SKM-1 (cell line): ENCODE data around the gene TRPM8.

Experiments used
- DNase-seq: peaks from one replicate; lab custom pipeline; 2025; ENCODE audit not compliant: unreplicated experiment; lab: John Stamatoyannopoulos, UW

The TRPM8 gene

DNA sequence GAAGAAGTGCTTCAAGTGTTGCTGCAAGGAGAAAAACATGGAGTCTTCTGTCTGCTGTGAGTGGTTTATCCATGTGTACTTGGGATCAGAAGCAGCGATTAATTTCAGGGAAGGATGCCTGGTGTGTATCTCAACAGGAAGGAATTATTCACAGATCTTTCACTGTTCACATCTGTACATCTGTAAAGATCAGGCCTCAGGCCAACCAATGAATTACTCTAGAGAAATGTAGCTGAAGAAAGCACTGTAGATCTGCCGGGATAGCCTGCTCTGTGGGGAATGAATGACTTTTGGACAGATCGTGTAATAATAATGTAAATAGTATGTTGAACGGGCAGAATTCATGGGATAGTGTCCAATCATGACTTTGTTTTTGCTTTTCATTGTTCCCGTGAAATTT, 79.3 kb downstream of the TRPM8 start:
- DNase-seq = no peak

DNA sequence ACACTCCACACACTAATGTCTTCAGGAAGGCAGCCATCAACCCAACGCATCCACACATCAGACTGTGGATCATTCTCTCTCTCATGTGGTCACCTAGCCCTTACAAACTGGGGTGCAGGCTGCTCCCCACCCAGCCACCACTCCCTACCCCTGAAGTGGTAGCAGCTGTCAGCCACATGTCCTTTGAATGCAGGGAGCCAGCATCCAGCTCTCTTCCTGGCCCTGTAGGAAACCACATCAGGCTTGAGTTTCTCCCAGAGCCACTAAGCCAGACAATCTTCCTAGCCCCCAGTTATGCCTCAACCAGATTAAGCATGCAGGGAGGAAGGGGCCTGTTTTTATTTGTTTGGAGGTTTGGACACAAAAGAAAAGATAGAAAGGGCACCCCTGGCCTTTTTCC, 80.5 kb downstream of the TRPM8 start:
- DNase-seq = no peak

DNA sequence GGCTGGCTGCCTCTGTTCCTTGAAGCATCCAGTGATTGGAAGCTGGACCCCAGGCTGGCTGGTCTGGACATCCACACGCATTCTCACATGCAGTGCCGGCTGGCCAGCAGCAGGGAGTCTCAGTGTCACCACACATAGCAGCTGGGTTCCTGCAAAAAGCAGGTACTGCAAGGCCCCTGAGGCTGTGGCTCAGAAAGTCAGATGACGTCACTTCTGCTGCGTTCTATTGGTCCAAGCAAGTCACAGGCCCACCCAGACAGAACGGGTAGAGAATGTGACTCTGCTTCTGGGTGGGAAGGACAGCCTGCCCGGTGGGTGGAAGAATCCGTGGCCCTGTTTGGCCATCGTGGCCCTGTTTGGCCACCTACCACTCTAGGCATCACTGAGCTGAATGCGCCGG, 82.0 kb downstream of the TRPM8 start:
- DNase-seq = no peak

DNA sequence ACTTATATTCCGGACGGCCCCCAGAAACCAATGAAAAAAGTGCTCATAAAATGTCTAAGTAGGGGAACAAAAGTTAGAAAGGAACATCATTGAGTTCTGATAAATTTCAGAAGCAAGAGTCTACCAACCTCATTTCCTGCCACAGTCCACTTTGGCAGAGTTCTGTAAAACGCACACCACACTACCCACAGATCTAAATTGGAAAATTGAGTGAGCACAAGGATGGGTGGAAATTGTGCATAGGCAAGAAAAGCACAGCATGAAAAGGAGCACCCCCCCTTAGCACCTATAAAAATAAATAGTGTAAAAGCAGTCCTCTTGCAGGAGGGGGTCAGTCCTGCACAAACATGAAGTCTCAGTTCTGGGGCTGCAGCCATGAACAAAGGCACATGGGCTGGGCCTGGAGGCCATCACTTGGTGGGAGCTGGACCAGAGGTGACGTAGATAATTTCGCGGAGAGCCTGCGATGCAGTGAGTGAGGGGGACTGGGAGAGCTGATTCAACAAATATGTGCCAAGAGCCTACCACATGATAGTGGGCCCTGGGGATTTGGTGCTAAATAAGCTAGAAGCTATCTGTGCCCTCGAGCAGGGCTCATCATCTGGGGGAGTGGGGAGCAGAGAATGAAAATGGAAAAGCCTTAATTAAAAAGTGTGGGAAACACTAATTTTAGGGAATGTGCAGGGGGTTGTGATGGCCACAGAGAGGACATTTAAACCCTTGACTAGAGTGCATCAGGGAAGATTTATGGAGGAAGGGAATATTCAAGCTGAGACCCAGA, 84.4 kb downstream of the TRPM8 start:
- no peak for DNase-seq

DNA sequence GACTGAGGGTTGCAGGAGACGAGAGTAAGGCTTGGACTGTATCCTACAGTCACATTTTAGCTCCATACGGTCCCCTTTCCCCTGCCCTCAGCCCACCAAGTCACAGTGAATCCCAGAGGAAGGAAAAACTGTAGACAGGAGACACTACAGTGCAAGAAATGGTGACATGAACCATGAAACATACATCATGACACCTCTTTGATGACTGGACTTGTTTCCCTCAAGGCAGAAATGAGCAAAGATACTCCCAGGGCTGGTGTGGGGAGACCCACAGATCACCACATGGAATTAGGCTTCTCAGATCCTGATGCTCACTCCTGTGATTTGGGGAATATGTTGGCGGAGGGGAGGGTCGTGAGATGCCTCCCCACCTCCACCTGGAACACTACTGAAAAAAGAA, 85.1 kb downstream of the TRPM8 start:
- no peak for DNase-seq

DNA sequence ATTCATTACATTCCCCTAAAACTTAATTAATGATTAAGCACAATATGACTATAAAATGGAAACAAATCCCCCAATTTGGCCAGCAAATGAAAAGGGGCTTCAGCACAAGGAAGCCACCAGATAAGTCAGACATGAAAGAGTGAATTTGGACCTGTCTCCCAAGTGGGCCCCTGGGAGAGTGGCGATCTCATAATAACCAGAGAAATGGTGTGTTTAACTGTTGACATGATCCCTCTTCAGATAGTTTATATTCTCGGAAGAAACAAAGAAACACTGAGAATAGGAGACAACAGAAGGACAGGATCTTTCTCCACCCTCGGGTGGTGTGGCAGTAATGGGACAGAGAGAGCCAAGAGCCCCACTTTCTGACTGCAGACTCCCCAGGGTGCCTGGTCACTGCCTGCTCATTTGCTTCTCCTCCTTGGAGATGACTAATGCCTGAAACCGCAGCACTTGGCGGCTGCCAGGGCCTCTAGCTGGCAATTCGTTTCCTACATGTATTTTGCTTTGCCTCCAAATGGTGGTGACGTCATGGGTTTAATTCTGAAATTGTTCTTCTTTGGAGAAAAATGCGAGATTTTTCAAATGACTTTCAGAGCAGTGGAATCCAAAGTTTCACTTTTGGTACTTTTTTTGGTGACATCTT, 86.9 kb downstream of the TRPM8 start:
- DNase-seq = no peak

DNA sequence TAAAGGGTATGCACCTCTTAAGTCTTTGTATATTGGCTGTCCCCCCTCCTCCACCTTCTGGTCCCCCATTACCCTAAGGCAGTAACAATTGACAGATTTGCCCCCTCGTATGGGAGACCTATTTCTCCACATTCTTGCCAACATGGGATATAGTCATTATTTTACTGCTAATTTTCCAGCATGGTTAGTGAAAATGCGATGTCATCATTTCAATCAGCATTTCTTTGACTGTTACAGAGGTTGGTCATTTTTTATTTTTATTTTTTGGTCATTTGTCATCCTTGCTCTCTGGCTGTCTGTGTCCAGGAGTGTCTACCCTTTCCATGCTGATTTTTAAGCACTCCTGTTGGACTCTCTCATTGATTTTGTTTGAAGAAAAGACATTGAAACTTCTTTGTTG, 88.0 kb downstream of the TRPM8 start:
- DNase-seq = no peak

DNA sequence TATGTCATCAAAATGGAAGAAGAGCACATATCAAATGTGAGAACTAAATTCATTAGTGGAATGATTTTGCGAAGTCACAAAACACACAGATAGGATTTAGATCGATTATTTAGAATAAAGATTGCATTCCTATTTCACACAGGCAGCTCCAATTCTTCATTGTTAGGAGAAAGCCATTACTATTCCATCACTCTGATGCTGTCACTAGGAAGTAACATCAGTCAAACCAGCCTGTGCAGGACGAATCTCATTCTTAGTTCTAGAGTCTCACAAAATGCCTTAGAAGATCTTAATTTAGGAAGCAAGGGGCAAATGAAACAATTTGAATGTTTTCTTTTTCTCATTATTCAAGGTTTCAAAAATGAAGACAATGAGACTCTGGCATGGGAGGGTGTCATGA, 89.3 kb downstream of the TRPM8 start:
- no peak for DNase-seq

DNA sequence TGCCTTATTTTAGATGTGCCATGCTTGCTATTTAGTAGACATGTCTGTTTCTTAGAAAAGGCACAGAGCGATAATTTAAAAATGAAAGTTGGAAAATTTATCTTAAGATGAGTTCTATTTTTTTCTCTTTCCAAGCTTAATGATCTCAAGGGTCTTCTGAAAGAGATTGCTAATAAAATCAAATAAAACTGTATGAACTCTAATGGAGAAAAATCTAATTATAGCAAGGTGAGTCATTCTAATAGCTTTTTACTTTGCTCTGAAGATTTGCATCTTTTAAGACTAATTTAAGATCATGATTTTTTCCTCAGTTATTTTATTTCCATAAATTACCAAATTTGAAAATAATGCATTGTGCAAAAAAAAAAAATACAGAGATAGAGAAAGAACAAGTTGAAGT, 97.3 kb downstream of the TRPM8 start:
- no peak for DNase-seq

DNA sequence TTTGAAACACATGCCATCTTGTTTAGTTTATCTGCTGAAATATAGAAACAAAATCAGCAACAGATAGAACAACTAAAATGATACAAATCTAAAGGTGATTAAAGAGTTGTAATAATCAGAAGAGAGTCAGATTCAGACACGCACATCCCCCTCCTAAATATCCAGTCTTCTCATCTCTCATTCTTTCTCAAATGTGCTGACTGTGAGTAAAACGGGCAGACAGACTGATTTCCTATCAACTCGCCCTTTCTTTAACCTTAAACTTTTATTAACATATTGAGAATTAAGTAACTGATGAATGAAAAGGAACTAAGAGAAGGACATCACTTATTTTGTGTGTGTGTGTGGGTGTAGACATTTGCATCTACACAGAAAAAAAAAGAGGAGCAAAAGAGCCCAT, 98.7 kb downstream of the TRPM8 start:
- DNase-seq = no peak

DNA sequence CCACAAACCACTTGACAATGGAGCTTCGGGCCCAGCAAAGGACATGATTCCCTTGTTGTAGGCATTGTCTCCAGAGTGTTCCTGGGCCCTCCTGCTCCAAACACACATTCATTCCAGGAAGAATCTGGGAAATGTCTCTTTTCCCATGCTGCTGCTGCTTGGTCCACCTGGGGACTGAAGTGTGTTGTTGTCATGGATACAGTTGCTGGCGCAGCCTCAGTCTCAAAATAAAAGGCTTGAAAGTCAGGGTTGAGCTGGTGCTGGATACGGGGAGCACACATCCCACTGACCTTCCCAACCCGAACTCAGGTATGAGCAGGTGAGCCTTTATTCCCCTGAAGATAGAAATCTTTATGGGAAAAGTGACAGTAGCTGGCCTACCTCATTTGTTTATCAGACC, 102.7 kb downstream of the TRPM8 start:
- DNase-seq = no peak

DNA sequence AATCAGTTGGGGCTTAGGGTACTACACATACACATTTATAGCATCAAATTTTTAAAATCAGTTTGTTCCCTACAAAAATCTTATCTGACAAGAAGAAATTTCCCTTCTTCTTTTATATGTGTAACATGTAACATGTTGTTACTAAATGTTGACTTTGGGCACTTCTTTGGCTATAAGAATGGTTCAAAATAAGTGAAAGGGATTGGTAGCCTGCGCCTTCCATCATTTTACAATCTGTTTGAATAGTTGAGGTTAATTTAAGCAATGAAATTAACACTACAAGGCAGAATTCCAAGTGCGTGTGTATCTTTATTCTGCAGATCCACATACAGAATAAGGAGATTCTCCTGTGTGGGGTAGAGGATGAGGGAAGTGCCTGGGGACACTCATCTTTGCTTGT, 103.2 kb downstream of the TRPM8 start:
- DNase-seq = no peak

DNA sequence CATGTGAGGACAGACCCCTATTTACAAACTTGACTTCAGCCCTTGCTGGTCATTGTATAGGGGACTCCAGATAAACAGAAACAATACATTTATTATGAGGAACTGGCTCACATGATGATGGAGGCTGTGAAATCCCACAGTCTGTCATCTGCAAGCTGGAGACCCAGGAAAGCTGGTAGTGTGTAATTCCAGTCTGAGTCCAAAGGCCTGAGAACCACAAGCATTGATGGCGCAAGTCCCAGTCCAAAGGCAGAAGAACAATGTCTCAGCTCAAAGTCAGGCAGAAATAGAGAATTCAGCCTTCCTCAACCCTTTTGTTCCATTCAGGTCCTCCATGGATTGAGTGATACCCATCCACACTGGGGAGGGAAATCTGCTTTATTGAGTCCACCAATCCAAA, 105.3 kb downstream of the TRPM8 start:
- no peak for DNase-seq

DNA sequence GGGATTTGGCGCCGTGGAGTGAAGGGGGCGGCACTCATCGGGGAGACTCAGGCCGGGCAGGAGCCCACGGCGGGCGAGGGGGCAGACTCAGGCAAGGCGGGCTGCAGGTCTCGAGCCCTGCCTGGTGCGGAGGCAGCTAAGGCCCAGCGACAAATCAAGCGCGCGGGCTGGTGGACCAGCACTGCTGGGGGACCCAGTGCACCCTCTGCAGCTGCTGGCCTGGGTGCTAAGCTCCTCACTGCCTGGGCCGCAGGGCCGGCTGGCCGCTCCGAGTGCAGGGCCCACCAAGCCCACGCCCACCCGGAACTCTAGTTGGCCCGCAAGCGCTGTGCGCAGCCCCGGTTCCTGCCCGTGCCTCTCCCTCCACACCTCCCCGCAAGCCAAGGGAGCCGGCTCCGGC, 107.1 kb downstream of the TRPM8 start:
- DNase-seq = no peak

DNA sequence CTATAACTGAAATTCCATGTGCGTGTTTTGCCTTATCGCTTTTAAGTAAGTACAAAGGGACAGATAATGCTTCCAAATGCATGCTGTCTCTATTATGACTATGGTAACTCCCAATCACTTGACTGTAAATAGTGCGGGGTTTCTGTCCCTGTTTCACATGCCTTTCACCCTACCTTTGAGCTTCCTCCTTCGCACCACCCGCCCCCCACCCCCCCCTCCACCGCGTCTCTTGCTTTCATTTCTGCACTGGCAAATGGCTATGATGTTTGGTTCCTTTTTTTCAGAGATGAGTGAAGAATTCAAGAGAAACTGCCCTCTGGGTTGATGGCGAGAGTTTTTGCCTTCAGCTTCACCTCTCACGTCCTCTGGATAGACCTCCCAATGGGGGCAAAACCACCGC, 108.3 kb downstream of the TRPM8 start:
- DNase-seq = no peak

DNA sequence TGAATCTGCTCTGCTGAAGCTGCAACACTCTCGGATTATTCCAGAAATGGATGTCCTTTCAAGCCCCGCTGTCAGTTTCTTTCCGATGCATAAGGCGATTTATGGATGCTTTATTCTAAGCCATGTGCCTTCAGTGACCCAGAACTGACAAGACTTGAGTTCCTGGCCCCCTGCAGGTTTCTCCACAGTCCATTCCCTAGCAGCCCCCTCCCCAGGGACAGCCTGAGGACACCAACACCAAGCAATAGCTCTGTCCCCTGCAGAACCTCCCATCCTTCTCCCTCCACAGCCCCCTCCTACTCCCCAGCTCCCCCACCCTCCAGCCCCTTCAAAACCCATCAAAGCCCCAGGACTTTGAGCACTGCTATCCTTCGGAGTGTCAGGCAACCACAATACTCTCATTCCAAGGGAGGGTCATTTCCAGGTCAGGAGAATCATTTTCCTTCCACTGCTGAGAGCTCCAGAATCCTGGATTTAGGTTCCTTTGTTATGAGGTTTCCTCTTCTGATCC, 108.8 kb downstream of the TRPM8 start:
- no peak for DNase-seq

DNA sequence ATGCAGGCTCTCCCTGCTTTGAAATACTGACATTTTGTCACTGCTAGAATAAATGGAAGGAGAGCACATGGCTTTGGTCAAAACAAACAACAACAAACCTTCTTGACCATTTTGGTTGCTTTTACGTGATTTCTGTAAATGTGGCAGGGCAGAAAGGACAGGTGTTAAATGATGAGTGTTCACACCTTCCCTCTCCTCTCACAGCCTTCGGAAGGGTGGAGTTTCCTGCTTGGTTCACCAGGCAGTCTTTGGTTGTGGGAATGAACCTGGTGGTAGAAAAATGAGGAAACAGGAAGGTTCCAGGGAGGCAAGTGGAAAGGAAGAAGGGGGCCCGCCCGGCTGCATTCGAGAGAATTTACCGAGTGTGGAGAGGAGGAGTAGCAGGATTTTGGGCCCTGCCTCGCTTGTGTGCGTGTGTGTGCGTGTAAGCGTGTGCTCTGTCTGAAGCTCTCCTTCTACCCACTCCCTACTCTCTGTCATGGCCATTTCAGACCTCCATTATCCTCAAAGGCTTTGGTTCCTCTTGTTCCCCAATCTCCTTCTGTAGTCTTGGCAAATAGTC, 109.6 kb downstream of the TRPM8 start:
- no peak for DNase-seq

DNA sequence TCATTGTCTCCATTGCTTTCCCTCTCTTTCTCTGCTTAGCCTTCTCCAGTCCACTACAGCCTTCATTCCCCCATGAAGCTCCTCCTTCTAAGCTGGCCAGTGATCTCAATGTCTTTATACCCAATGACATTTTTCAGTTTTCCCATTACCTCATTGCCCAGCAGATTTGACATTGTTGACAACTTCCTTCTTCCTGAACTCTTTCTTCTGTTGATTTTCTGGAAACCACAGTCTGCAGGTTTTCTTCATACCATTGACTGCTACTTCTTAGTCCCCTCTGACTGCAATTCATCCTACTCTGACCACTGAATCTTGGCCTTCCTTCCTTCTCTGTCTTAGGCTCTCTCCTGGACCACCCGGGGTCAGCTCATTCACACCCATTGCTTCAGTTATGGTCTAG, 110.5 kb downstream of the TRPM8 start:
- no peak for DNase-seq

DNA sequence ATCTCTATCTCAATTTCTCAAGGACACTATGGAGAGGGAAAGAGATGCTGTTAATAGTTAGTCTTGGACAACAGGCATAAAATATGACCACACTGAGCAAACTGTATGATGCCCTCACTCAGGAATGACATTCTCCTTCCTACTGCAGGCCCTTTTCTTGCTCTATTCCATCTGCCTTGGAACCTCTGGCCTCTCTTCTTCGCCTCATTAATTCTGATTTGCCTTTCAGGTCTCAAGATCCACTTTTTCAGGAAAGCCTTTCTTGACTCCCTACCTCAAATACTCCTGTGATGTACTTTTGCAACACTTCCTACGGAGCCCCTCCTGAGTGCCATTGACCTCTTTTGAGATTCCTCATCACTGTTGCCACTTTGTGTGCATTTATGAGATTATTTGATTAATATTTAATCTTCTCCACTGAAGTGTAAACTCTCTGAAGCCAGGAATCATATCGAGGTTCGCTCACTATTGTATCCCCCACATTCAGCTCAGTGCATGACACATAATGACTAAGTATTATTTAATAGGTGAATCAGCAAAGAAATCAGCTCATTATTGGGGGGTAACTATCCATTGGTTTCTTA, 112.1 kb downstream of the TRPM8 start:
- no peak for DNase-seq

DNA sequence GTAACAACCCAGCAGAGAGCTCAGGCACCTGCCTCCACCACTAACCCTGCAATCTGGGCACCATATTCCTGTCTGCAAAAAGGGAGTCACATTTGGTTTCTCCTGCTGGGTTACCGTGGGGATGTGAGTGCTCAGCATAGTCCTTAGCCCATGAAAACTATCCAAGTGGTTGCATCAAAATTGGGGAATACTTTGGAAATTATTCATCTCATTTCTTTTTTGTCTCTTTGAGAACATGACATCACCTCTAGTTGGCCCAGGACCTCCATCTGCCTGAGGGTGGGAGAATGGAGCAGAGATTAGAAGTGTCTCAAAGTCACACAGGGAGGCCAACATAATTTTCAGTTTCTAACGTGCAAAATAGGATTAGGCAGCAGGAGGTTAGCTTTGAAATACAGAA, 114.0 kb downstream of the TRPM8 start:
- no peak for DNase-seq

DNA sequence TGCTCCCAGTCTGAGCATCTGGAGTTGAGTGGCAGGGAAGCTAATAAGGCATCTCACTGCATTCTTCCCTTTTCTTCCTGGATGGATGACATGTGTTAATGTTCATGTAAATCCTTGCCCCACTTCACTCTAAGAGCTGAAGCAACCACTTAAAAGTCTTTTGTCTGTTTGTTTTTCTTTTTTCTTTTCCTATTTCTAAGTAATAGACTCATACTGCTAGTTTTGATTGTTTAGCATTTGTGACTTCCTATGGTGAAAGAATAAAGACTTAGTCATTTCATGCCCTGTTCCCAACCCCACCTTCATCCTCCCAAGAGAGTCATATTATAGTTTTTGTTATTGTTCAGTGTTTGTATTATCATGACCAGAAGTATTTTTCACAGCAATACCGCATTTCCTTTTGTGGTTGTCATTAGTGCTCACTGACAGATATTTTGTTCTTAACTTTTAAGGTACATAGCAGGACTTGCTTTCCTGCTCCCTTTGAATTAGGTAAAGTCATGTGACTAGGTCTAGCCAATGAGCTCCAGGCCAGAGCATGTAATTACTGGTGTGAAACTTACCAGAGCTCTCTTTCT, 115.2 kb downstream of the TRPM8 start:
- no peak for DNase-seq

DNA sequence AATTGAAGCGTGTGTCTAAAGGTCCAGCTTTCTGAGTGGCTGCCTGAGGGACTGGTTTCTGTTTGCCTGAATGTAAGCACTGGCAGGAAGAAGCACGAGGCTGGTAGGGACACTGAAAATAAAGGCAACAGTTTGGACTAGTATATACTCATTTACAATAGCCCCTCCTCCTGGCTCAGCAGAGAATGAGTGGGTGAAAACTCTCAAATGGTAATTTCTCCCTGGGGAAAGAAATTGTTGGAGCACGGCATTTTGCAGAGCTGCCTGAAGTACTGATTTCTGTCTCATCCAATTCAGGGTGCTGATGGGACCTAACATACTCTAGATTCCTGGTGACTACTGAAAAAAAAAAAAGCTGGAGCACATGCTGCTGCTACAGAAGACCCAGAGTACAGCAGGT, 116.0 kb downstream of the TRPM8 start:
- no peak for DNase-seq
